ENCODE results near the gene LRG1. TPM values are rescaled to one million over a fixed set of nuclear protein-coding genes. Genes with fewer than 3 reads are reported as not detected.
A peak's percentile ranks its signal among the peaks of the same experiment; 100 is the strongest.

The LRG1 gene
- total RNA-seq, 2 donors from 2014 or later = 0.86 to 1.4 TPM

DNA sequence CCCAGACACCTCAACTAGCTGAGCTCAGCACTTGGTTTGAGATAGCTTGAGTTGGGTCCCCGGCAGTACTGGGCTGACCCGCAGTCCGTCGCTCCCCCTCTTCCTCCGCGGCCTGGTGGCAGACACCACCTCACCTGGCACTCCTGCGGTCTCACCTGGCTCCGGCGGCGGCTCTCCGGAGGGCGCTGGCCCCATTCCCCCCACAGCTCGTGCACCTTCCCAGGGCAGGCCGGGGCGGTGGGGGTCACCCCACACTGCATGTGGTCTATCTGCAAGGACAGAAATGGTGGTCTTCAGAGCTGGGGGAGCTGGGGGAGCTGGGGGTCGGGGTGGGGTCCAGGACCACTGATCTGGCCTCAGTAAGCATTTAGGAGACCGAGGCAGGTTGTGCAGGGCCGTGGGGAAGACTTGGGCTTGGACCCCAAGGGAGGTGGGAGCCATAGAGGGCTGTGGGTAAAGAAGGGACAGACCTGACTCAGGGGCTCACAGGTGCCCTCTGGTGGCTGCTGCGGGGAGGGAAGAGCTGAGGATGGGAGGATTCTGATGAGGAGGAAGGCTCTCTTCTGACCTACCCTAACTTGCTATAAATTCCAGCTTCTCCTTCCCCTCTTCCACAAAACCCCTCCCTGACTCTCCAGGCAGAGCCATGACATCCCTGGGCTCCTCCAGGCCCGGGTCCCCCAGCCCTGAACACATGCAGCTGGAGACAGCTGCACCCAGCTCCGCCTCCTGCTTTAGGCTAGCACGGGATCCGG, 14.9 kb downstream of the LRG1 start:
- Mint-ChIP-seq H3K4me1 (no peaks in the 10 kb centered on the region), H3K4me3 (no peak overlapping the region), H3K36me3 (ENCODE audit: low read depth) (no peaks in the 10 kb centered on the region), H3K27ac (no peak overlapping the region), H3K9me3 (peaks cover 1% of the 10 kb centered on the region), H3K27me3 (ENCODE audit: insufficient read depth) (peaks cover 14% of the 10 kb centered on the region)
- 70 to 81% methylated on average over 6 to 22 of the region's 23 CpGs for WGBS, 2 experiments (ENCODE audit: insufficient coverage in 1 of 2, insufficient read length in 1 of 2)
- no peak overlapping the region for H3K9ac ChIP-seq (ENCODE audit: extremely low read depth, low read length, poor library complexity, severe bottlenecking)
- no peak overlapping the region for H3K27ac ChIP-seq (ENCODE audit: low read depth, low read length)
- peak; percentile 92 for DNase-seq
- no peak overlapping the region for H3K4me3 ChIP-seq (ENCODE audit: low read length)
- H3K36me3 ChIP-seq (ENCODE audit: control insufficient read depth, insufficient read depth, low read length) = no peaks in the 10 kb centered on the region
- no peaks in the 10 kb centered on the region for H3K27me3 ChIP-seq (ENCODE audit: control insufficient read depth, insufficient read depth, low read length, poor library complexity, severe bottlenecking)
- no peaks in the 10 kb centered on the region for H3K9me3 ChIP-seq (ENCODE audit: control insufficient read depth, low read length)
- TF ChIP-seq, protein P1, sequence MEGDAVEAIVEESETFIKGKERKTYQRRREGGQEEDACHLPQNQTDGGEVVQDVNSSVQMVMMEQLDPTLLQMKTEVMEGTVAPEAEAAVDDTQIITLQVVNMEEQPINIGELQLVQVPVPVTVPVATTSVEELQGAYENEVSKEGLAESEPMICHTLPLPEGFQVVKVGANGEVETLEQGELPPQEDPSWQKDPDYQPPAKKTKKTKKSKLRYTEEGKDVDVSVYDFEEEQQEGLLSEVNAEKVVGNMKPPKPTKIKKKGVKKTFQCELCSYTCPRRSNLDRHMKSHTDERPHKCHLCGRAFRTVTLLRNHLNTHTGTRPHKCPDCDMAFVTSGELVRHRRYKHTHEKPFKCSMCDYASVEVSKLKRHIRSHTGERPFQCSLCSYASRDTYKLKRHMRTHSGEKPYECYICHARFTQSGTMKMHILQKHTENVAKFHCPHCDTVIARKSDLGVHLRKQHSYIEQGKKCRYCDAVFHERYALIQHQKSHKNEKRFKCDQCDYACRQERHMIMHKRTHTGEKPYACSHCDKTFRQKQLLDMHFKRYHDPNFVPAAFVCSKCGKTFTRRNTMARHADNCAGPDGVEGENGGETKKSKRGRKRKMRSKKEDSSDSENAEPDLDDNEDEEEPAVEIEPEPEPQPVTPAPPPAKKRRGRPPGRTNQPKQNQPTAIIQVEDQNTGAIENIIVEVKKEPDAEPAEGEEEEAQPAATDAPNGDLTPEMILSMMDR (conservative IDR thresholded peaks at IDR 0.05) = peak; percentile 85
- no peaks in the 10 kb centered on the region for H3K4me1 ChIP-seq (ENCODE audit: control insufficient read depth, insufficient read depth, low read length)

- Mint-ChIP-seq H3K9me3 (peaks cover 1% of the 10 kb centered on the region), H3K27ac (no peak overlapping the region), H3K4me3 (no peak overlapping the region), H3K36me3 (ENCODE audit: low read depth) (no peaks in the 10 kb centered on the region), H3K4me1 (no peaks in the 10 kb centered on the region), H3K27me3 (ENCODE audit: insufficient read depth) (peaks cover 20% of the 10 kb centered on the region)
- no peak overlapping the region for H3K9ac ChIP-seq (ENCODE audit: extremely low read depth, low read length, poor library complexity, severe bottlenecking)
- TF ChIP-seq, protein P1 (conservative IDR thresholded peaks at IDR 0.05) = peak; percentile 89
- no peak overlapping the region for H3K4me3 ChIP-seq (ENCODE audit: low read length)
- DNase-seq = peak; percentile 88
- H3K9me3 ChIP-seq (ENCODE audit: control insufficient read depth, low read length) = no peaks in the 10 kb centered on the region
- no peaks in the 10 kb centered on the region for H3K4me1 ChIP-seq (ENCODE audit: control insufficient read depth, insufficient read depth, low read length)
- 82 to 83% methylated on average over 47 to 53 of the region's 53 CpGs for WGBS, 2 experiments (ENCODE audit: insufficient coverage in 1 of 2, insufficient read length in 1 of 2)
- no peak overlapping the region for H3K27ac ChIP-seq (ENCODE audit: low read depth, low read length)
- no peaks in the 10 kb centered on the region for H3K36me3 ChIP-seq (ENCODE audit: control insufficient read depth, insufficient read depth, low read length)
- no peaks in the 10 kb centered on the region for H3K27me3 ChIP-seq (ENCODE audit: control insufficient read depth, insufficient read depth, low read length, poor library complexity, severe bottlenecking)
Observed at GRCh38 chr19:4523306-4524110, 16.3 kb downstream of the LRG1 start.

GRCh38 chr19:4522291-4523002, 17.4 kb downstream of the LRG1 start:
- Mint-ChIP-seq H3K36me3 (ENCODE audit: low read depth) (no peaks in the 10 kb centered on the region), H3K27me3 (ENCODE audit: insufficient read depth) (peaks cover 19% of the 10 kb centered on the region), H3K4me1 (no peaks in the 10 kb centered on the region), H3K27ac (no peak overlapping the region), H3K4me3 (no peak overlapping the region), H3K9me3 (peaks cover 1% of the 10 kb centered on the region)
- 90 to 92% methylated on average over 15 of the region's 15 CpGs for WGBS, 2 experiments (ENCODE audit: insufficient coverage in 1 of 2, insufficient read length in 1 of 2)
- no peak overlapping the region for H3K4me3 ChIP-seq (ENCODE audit: low read length)
- no peaks in the 10 kb centered on the region for H3K9me3 ChIP-seq (ENCODE audit: control insufficient read depth, low read length)
- H3K27me3 ChIP-seq (ENCODE audit: control insufficient read depth, insufficient read depth, low read length, poor library complexity, severe bottlenecking) = no peaks in the 10 kb centered on the region
- H3K27ac ChIP-seq (ENCODE audit: low read depth, low read length) = no peak overlapping the region
- DNase-seq = no peak
- H3K9ac ChIP-seq (ENCODE audit: extremely low read depth, low read length, poor library complexity, severe bottlenecking) = no peak overlapping the region
- H3K4me1 ChIP-seq (ENCODE audit: control insufficient read depth, insufficient read depth, low read length) = no peaks in the 10 kb centered on the region
- TF ChIP-seq, protein P1 (conservative IDR thresholded peaks at IDR 0.05) = no peak
- no peaks in the 10 kb centered on the region for H3K36me3 ChIP-seq (ENCODE audit: control insufficient read depth, insufficient read depth, low read length)
